Measurements from ENCODE around the gene APCDD1. TPM values are rescaled to one million over a fixed set of nuclear protein-coding genes. Genes with fewer than 3 reads are reported as not detected.

Gene APCDD1
- total and polyA plus RNA-seq, 4 donors = 0.51 to 2.8 (median 1.5) TPM

DNA sequence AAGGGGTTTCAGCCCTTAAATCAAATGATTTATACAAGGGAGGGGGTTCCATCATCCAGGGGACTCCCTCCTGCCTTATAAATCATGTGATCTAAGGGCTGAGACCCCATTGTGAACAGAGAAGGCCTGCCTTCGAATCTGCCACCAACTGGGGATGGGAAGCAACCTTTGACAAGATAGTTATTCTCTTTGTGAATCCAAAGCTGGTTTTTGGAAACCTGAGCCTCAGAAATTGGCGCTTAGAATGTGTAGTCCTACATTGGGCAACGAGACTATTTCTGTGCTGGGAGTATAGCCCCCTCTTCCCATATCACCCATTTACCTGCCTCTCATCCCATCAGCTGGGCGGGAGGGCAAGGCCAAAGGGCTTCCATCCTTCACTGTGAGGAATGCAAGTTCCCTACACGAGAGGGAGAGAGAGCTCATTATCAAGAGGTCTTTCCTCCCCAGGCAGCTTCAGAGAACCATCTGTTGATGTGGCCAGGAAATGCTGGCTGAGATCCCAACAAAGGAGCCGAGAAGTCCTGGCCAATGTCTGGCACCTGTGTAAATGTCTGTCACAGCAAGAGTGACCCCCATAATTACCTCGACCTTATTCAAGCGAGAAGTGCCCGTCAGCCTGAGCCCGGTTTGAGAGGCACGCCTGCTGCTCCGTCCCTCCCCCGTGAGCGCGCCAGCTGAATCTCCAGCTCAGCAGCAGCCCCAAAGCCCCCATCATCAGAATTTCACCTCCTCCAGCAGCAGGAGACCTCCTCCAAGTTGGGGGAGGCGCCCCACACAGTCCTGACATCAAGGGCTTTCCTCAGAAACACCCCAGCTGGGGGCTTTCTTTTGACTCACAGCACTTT lies 48.4 kb upstream of the APCDD1 start:
- Histone ChIP-seq H3K36me3 (ENCODE audit: control insufficient read depth in 4 of 4, insufficient read depth in 3 of 4, low read depth in 1 of 4, low read length in 3 of 4) (no peaks in the 10 kb centered on the region), H3K9me3 (ENCODE audit: control insufficient read depth in 4 of 4, low read length in 3 of 4) (no peaks in the 10 kb centered on the region), H3K4me3 (ENCODE audit: low read depth in 1 of 3, low read length in 3 of 3) (no peak overlapping the region), H3K27ac (ENCODE audit: low read depth in 1 of 2, low read length in 2 of 2) (no peak overlapping the region), H3K4me1 (ENCODE audit: control insufficient read depth in 4 of 4, insufficient read depth in 4 of 4, low read length in 3 of 4) (no peaks in the 10 kb centered on the region), H3K9ac (ENCODE audit: low read depth in 1 of 2, low read length in 2 of 2) (no peak overlapping the region), H3K27me3 (ENCODE audit: control insufficient read depth in 4 of 4, insufficient read depth in 4 of 4, low read length in 3 of 4) (peaks cover 0 to 6% (median 1%) of the 10 kb centered on the region in 4 donors)
- no peak for DNase-seq (ENCODE audit: low spot score)
- TF ChIP-seq, protein P1, sequence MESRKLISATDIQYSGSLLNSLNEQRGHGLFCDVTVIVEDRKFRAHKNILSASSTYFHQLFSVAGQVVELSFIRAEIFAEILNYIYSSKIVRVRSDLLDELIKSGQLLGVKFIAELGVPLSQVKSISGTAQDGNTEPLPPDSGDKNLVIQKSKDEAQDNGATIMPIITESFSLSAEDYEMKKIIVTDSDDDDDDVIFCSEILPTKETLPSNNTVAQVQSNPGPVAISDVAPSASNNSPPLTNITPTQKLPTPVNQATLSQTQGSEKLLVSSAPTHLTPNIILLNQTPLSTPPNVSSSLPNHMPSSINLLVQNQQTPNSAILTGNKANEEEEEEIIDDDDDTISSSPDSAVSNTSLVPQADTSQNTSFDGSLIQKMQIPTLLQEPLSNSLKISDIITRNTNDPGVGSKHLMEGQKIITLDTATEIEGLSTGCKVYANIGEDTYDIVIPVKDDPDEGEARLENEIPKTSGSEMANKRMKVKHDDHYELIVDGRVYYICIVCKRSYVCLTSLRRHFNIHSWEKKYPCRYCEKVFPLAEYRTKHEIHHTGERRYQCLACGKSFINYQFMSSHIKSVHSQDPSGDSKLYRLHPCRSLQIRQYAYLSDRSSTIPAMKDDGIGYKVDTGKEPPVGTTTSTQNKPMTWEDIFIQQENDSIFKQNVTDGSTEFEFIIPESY (IDR thresholded peaks at IDR 0.05) = no peak
- TF ChIP-seq NR2F2 (IDR thresholded peaks at IDR 0.05) (no peak), FOXA2 (IDR thresholded peaks at IDR 0.05) (no peak), TAF1 (conservative IDR thresholded peaks at IDR 0.05) (no peak), RAD21 (IDR thresholded peaks at IDR 0.05) (no peak), RXRA (IDR thresholded peaks at IDR 0.05) (no peak), HNF4A (conservative IDR thresholded peaks at IDR 0.05) (no peak), JUND (IDR thresholded peaks at IDR 0.05) (no peak), YY1 (IDR thresholded peaks at IDR 0.05) (no peak)
- TF ChIP-seq, protein P2, sequence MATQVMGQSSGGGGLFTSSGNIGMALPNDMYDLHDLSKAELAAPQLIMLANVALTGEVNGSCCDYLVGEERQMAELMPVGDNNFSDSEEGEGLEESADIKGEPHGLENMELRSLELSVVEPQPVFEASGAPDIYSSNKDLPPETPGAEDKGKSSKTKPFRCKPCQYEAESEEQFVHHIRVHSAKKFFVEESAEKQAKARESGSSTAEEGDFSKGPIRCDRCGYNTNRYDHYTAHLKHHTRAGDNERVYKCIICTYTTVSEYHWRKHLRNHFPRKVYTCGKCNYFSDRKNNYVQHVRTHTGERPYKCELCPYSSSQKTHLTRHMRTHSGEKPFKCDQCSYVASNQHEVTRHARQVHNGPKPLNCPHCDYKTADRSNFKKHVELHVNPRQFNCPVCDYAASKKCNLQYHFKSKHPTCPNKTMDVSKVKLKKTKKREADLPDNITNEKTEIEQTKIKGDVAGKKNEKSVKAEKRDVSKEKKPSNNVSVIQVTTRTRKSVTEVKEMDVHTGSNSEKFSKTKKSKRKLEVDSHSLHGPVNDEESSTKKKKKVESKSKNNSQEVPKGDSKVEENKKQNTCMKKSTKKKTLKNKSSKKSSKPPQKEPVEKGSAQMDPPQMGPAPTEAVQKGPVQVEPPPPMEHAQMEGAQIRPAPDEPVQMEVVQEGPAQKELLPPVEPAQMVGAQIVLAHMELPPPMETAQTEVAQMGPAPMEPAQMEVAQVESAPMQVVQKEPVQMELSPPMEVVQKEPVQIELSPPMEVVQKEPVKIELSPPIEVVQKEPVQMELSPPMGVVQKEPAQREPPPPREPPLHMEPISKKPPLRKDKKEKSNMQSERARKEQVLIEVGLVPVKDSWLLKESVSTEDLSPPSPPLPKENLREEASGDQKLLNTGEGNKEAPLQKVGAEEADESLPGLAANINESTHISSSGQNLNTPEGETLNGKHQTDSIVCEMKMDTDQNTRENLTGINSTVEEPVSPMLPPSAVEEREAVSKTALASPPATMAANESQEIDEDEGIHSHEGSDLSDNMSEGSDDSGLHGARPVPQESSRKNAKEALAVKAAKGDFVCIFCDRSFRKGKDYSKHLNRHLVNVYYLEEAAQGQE (IDR thresholded peaks at IDR 0.05) = no peak
- WGBS = 36% methylated on average over 16 of the region's 16 CpGs

- no peaks in the 10 kb centered on the region for H3K9me3 ChIP-seq (ENCODE audit: control insufficient read depth in 4 of 4, low read length in 3 of 4)
- TF ChIP-seq, protein P3, sequence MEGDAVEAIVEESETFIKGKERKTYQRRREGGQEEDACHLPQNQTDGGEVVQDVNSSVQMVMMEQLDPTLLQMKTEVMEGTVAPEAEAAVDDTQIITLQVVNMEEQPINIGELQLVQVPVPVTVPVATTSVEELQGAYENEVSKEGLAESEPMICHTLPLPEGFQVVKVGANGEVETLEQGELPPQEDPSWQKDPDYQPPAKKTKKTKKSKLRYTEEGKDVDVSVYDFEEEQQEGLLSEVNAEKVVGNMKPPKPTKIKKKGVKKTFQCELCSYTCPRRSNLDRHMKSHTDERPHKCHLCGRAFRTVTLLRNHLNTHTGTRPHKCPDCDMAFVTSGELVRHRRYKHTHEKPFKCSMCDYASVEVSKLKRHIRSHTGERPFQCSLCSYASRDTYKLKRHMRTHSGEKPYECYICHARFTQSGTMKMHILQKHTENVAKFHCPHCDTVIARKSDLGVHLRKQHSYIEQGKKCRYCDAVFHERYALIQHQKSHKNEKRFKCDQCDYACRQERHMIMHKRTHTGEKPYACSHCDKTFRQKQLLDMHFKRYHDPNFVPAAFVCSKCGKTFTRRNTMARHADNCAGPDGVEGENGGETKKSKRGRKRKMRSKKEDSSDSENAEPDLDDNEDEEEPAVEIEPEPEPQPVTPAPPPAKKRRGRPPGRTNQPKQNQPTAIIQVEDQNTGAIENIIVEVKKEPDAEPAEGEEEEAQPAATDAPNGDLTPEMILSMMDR (IDR thresholded peaks at IDR 0.05; ENCODE audit: low read depth, low read length, missing input control) = no peak
- TF ChIP-seq, protein P2 (IDR thresholded peaks at IDR 0.05) = no peak
- no peak for TF ChIP-seq TAF1 (conservative IDR thresholded peaks at IDR 0.05)
- H3K4me3 ChIP-seq (ENCODE audit: low read depth in 1 of 3, low read length in 3 of 3) = no peak overlapping the region
- peaks cover 0 to 6% (median 3%) of the 10 kb centered on the region in 4 donors for H3K27me3 ChIP-seq (ENCODE audit: control insufficient read depth in 4 of 4, insufficient read depth in 4 of 4, low read length in 3 of 4)
- no peaks in the 10 kb centered on the region for H3K4me1 ChIP-seq (ENCODE audit: control insufficient read depth in 4 of 4, insufficient read depth in 4 of 4, low read length in 3 of 4)
- WGBS = 76% methylated on average over 7 of the region's 7 CpGs
- DNase-seq (ENCODE audit: low spot score) = no peak
- no peak overlapping the region for H3K9ac ChIP-seq (ENCODE audit: low read depth in 1 of 2, low read length in 2 of 2)
- no peak overlapping the region for H3K27ac ChIP-seq (ENCODE audit: low read depth in 1 of 2, low read length in 2 of 2)
- H3K36me3 ChIP-seq (ENCODE audit: control insufficient read depth in 4 of 4, insufficient read depth in 3 of 4, low read depth in 1 of 4, low read length in 3 of 4) = no peaks in the 10 kb centered on the region
Measured at GRCh38 chr18:10408131-10408530, 46.3 kb upstream of the APCDD1 start.

Measured in liver (tissue), 9 donors.